ENCODE measurements around the gene VIT.
"Not testable (repeated sequence)": the region's sequence is repeated elsewhere in the genome, so short reads cannot be mapped to it uniquely, and the experiment has no call there.

Gene VIT

DNA sequence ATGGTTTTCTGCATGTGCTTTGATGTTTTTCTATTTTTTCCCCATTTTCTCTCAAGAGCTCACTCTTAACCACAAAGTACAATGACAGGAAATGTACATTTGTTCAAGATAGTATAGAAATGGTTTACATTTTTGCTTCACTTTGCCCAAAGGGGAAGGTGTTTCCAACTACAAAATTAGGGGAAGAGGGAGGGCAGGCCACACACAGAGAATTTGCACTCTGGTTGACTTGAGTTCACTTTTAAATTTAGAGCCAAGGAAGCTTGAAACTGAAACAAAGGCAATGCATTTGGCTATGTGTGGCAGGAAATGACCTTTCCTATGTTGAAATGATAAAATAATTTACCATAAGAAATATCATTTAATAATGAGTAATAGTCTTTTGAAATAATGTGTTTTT lies 19.1 kb upstream of the VIT start:
- DNase-seq (ENCODE audit: low read depth in 2 of 2): no peak

GRCh38 chr2:36677996-36678605 lies 18.4 kb upstream of the VIT start:
- DNase-seq (ENCODE audit: low read depth in 2 of 2): no peak

DNA sequence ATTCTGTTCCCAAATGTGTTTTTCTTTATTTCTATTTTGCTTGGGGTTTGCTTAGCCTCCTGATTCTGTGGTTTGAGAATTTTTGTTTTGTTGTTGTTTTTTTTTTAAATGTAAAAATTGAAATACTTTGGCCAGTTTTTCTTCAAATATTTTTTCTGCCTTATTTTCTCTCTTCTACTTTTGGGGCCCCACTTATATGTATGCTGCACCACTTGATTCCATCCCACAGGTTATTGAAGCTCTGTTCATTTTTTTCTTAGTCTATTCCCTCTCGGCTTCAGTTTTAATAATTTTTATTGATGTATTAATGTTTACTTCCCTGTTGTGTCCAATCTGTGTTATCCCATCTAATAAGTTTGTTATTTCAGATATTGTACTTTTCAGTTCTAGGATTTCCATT lies 17.7 kb upstream of the VIT start:
- no peak for DNase-seq (ENCODE audit: low read depth in 2 of 2)

DNA sequence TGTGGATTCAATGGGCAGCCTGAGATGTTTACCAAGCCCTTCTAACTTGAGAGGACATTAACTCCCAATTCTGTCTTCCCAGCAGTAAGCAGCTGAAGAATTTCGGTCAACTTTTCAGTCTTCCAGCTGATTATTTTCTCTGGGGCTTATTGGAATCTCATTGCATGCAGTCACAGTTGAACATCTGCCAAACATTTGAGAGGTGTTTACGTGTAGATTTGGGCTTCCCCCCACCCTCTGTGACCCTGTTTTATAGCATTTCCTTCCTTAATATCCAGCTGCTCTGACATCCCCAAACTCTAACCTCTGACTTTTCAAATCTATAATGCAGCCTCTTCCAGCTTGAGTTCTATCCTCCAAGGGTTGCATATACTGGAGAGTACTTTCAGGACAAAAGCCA lies 16.5 kb upstream of the VIT start:
- DNase-seq (ENCODE audit: low read depth in 2 of 2): no peak

GRCh38 chr2:36682562-36682961 lies 13.9 kb upstream of the VIT start:
- DNase-seq (ENCODE audit: low read depth in 2 of 2): no peak

GRCh38 chr2:36683002-36683401 lies 13.5 kb upstream of the VIT start:
- no peak for DNase-seq (ENCODE audit: low read depth in 2 of 2)

- not testable (repeated sequence) for DNase-seq (ENCODE audit: low read depth in 2 of 2)
Observed at GRCh38 chr2:36688291-36688690, 8.2 kb upstream of the VIT start.

DNA sequence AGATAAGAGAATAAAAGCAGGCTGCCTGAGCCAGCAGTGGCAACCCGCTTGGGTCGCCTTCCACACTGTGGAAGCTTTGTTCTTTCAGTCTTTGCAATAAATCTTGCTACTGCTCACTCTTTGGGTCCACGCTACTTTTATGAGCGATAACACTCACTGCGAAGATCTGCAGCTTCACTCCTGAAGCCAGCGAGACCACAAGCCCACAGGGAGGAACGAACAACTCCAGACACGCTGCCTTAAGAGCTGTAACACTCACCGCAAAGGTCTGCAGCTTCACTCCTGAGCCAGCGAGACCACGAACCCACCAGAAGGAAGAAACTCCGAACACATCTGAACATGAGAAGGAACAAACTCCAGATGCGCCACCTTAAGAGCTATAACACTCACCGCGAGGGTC lies 7.5 kb upstream of the VIT start:
- not testable (repeated sequence) for DNase-seq (ENCODE audit: low read depth in 2 of 2)

GRCh38 chr2:36692121-36692520 lies 4.4 kb upstream of the VIT start:
- DNase-seq (ENCODE audit: low read depth in 2 of 2): no peak

- no peak for DNase-seq (ENCODE audit: low read depth in 2 of 2)
Observed at GRCh38 chr2:36693825-36694224, 2.7 kb upstream of the VIT start.

GRCh38 chr2:36695746-36696415 lies 626 bp upstream of the VIT start:
- DNase-seq (ENCODE audit: low read depth in 2 of 2): no peak

- no peak for DNase-seq (ENCODE audit: low read depth in 2 of 2)
Observed at GRCh38 chr2:36697424-36698066, 1.0 kb downstream of the VIT start.

DNA sequence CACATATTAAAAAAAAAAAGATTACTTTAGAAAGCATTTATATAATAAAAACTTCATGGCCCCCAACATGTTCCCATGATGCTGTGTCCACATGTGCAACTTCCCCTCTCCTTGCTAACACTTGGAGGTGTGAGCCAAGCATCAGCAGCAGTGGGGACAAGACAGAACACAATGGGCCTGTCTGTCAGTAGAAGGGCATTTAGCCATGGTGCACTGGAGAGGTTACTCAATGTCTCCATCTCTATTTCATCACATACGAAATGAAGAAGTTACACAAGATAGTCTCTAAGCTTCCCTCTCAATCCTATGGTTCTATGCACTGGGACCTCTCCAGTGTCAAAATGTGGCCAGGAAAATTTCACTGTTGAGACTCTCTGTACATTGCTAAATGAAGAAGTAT lies 2.5 kb downstream of the VIT start:
- no peak for DNase-seq (ENCODE audit: low read depth in 2 of 2)

GRCh38 chr2:36700311-36700710 lies 3.8 kb downstream of the VIT start:
- DNase-seq (ENCODE audit: low read depth in 2 of 2): no peak

DNA sequence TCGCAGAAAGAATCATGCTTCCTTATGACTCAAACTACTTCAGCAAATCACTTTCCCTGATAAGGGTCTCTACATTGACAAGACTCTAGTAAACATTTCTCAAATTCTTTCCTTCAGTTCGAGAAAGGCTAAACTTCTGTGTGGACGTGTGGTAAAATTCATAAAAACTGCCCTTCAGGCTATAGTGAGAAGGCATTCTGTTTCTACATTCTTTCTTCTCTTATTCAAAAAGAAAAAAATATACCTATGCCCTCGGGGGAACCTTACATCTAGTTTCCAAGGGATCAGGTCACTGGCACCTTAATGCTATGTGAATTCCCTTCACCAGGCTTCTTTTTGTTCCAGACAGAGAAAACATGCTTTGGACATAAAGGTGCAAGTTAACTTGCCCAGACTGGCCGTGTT lies 4.9 kb downstream of the VIT start:
- DNase-seq (ENCODE audit: low read depth in 2 of 2): no peak

- no peak for DNase-seq (ENCODE audit: low read depth in 2 of 2)
Observed at GRCh38 chr2:36701918-36702317, 5.4 kb downstream of the VIT start.

GRCh38 chr2:36702781-36703180 lies 6.3 kb downstream of the VIT start:
- DNase-seq (ENCODE audit: low read depth in 2 of 2): no peak

DNA sequence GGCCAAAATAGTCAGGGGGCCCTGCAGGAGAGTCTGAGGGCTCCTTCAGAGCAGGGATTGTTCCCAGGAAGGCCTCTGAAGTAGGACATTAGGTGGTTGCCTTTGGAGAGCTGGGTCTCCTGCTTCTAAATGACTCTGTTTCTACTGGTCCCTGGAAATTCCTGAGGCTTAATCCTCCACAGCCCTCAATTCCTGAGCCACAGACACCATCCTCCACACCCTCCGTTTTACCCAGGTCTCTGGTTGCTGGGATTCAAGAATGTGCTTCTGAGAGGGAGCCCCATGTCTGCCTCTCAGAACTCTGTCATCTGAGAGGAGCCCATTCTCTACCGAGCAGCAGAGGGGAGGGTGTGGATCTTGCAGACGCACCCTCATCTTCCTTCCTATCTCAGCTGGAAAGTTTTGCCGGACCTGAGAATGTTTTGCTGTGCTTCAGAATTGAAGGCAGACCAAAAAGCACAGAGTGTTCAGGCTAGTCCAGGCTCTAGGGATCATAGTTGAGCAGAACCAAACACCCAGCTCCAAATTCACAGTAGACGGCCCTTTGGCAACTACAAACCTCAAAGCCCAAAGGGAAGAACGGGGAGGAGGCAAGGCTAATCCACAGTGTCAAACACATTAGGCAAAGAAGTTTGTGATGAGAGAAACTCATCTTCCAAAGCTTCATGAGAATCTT lies 8.1 kb downstream of the VIT start:
- no peak for DNase-seq (ENCODE audit: low read depth in 2 of 2)

GRCh38 chr2:36705326-36706020 lies 9.0 kb downstream of the VIT start:
- no peak for DNase-seq (ENCODE audit: low read depth in 2 of 2)

GRCh38 chr2:36706021-36706876 lies 9.7 kb downstream of the VIT start:
- DNase-seq (ENCODE audit: low read depth in 2 of 2): no peak

DNA sequence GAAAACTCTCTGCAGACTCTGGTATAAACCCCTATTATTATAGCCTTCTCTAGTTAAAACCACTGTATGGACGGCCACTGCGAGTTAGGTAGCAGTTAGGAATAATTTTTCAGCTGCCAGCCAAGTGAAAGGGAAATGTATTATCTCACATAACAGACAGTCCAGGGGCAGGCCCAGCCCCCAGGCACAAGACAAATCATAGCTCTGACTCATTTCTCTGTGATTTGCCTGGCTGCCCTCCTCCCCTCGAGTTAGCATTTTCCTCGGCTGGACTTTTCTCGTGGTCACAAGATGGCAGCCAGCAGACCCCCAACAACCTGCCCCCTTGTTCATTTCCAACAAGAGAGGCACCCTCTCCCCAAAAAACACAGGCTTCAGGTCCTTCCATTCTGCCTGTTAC lies 10.5 kb downstream of the VIT start:
- no peak for DNase-seq (ENCODE audit: low read depth in 2 of 2)

Measured in stimulated activated CD8-positive, alpha-beta memory T cell treated with anti-CD3 and anti-CD28 coated beads, Interleukin-7, amount 100 ng/mL, for 4 hours (primary cell).